HepG2 (cell line): ENCODE measurements around the gene AP4M1. TPM values are rescaled to one million over a fixed set of nuclear protein-coding genes. Genes with fewer than 3 reads are reported as not detected.

Source experiments
- ATAC-seq: fragments of 200-7000 bp; cut with Tn5 transposase; 3 replicates; pipeline ENCODE4 v1.9.1; 2020; ENCODE audit warnings: mild to moderate bottlenecking, moderate library complexity
- BruUV-seq: library from RNA; stranded (reverse); fragments of 400-500 nt; replicated peaks from 2 replicates; lab custom pipeline; 2021; lab: Mats Ljungman, UMichigan
- CTCF ChIA-PET: fragments of 300-600 bp; formaldehyde crosslinking; extraction: SDS; loops from one replicate; lab custom pipeline; 2021; ENCODE audit warnings: low total read pairs, inconsistent platforms, low intra/inter-chr PET ratio; lab: Yijun Ruan, JAX
- POLR2A ChIA-PET: fragments of 350-600 bp; sonication (Branson Sonifier 250); formaldehyde crosslinking; loops from one replicate; lab custom pipeline; 2020; ENCODE audit warnings: antibody characterized with exemption, inconsistent platforms; lab: Yijun Ruan, JAX
- DNase-seq: peaks from one replicate; pipeline ENCODE4 v3.0.0-alpha.2; 2015; ENCODE audit warnings: low spot score
- FAIRE-seq: peaks from 3 replicates; lab custom pipeline; 2011; peaks lifted over from hg19 to GRCh38; lab: Jason Lieb, UNC
- H2AFZ ChIP-seq: one replicate; pipeline ENCODE4 v1.6.1; 2011; ENCODE audit warnings: low read length, inconsistent platforms
- H3K27ac ChIP-seq: fragments of 300-600 bp; 3 replicates; pipeline ENCODE4 v1.8.0; 2011; ENCODE audit warnings: mixed run types, mild to moderate bottlenecking, mixed read lengths, low read length, inconsistent platforms; ENCODE audit not compliant: insufficient read depth; ENCODE audit errors: extremely low read length
- H3K27me3 ChIP-seq, 2 experiments: fragments of 200-600 bp in 1 of 2; 2 replicates in 1 of 2; 3 replicates in 1 of 2; pipeline versions ENCODE4 v1.6.0 to v1.8.0; 2011; ENCODE audit warnings: low read length in 2 of 2, mild to moderate bottlenecking in 2 of 2, moderate library complexity in 2 of 2, inconsistent platforms in 1 of 2; ENCODE audit not compliant: insufficient read depth in 2 of 2, control insufficient read depth in 1 of 2
- H3K36me3 ChIP-seq, 2 experiments: fragments of 200-600 bp in 1 of 2; replicated peaks in 1 of 2; 2 replicates in 1 of 2; 3 replicates in 1 of 2; pipeline versions ENCODE4 v1.5.1 to v1.8.0; 2011; ENCODE audit warnings: low read length in 2 of 2, inconsistent platforms in 1 of 2; ENCODE audit not compliant: insufficient read depth in 2 of 2, control insufficient read depth in 1 of 2
- H3K4me1 ChIP-seq: 2 replicates; pipeline ENCODE4 v1.5.1; 2012; ENCODE audit warnings: low read length, inconsistent platforms; ENCODE audit not compliant: insufficient read depth
- H3K4me2 ChIP-seq: 2 replicates; pipeline ENCODE4 v1.6.0; 2011; ENCODE audit warnings: low read depth, low read length, inconsistent platforms
- H3K4me3 ChIP-seq, 3 experiments: fragments of 200-600 bp in 1 of 3; sonication (generic), shearing (Covaris generic) in 1 of 3; replicated peaks in 1 of 3; 2 replicates each; pipeline ENCODE4 v1.5.1; 2011 to 2016; ENCODE audit warnings: low read length in 3 of 3, inconsistent platforms in 2 of 3, low read depth in 2 of 3, mild to moderate bottlenecking in 2 of 3, control low read depth in 1 of 3, mixed read lengths in 1 of 3; ENCODE audit not compliant: insufficient read depth in 1 of 3
- H3K79me2 ChIP-seq: one replicate; pipeline ENCODE4 v1.6.1; 2011; ENCODE audit warnings: low read length, inconsistent platforms; ENCODE audit not compliant: insufficient read depth
- H3K9ac ChIP-seq: 2 replicates; pipeline ENCODE4 v1.6.0; 2011; ENCODE audit warnings: mild to moderate bottlenecking, low read depth, low read length, inconsistent platforms; ENCODE audit not compliant: insufficient read depth
- H3K9me3 ChIP-seq: 2 replicates; pipeline ENCODE4 v1.5.1; 2012; ENCODE audit warnings: mild to moderate bottlenecking, low read length
- H4K20me1 ChIP-seq: 2 replicates; pipeline ENCODE4 v1.6.0; 2011; ENCODE audit warnings: inconsistent platforms, mild to moderate bottlenecking, low read length, moderate library complexity; ENCODE audit not compliant: insufficient read depth
- SMC3 ChIP-seq: IDR thresholded peaks from 2 replicates; pipeline ENCODE4 v1.6.1; 2011; ENCODE audit warnings: low read length, improper control_type of control experiment
- SP4 ChIP-seq: sonication (generic); formaldehyde crosslinking; IDR thresholded peaks from 2 replicates; pipeline ENCODE4 v1.8.1; 2023; ENCODE audit warnings: mild to moderate bottlenecking, missing genetic modification reagents
- STAG1 ChIP-seq: sonication (generic); formaldehyde crosslinking; IDR thresholded peaks from 2 replicates; pipeline ENCODE4 v1.4.0; 2020; ENCODE audit warnings: missing genetic modification reagents
- ZBTB1 ChIP-seq: sonication (generic); formaldehyde crosslinking; IDR thresholded peaks from 2 replicates; pipeline ENCODE4 v1.4.0; 2020; ENCODE audit warnings: missing genetic modification reagents, borderline replicate concordance
- ZNF121 ChIP-seq: sonication (generic); formaldehyde crosslinking; IDR thresholded peaks from 2 replicates; pipeline ENCODE4 v1.5.0; 2020; ENCODE audit warnings: mild to moderate bottlenecking, missing genetic modification reagents
- ZSCAN9 ChIP-seq: IDR thresholded peaks from 2 replicates; pipeline ENCODE4 v1.6.1; 2016; ENCODE audit warnings: borderline replicate concordance
- WGBS: methylation state at CpG from one replicate; pipeline ENCODE4 v1.1.6; 2017; ENCODE audit warnings: low lambda C conversion rate; 5-methylcytosine and 5-hydroxymethylcytosine counted together
- in situ Hi-C: cut with HindIII; loops from 2 replicates; pipeline ENCODE4 v1.10.0; 2017; ENCODE audit warnings: low pct_unique_long_range_greater_than_20kb; ENCODE audit not compliant: extremely low pct_ligation_motif_present
- intact Hi-C: fragments of 100-400 bp; cut with micrococcal nuclease; formaldehyde crosslinking; loops from one replicate; pipeline ENCODE4 v1.10.0; 2022; ENCODE audit not compliant: unreplicated experiment
- polyA plus RNA-seq, 8 experiments: library from polyadenylated mRNA; depleted of rRNA in 3 of 8; stranded (reverse) in 7 of 8; unstranded in 1 of 8; fragments of >200 nt; fragmentation: Illumina TruSeq in 4 of 8; extraction: Trizol in 4 of 8; gene quantifications; 2 replicates each; pipeline versions ENCODE4 v1.2.1 to v1.2.3, GENCODE V29; 2011 to 2016; ENCODE audit warnings: low read depth in 4 of 8, missing spikeins in 1 of 8, mixed read lengths in 1 of 8; ENCODE audit not compliant: insufficient read depth in 1 of 8
- total RNA-seq, 5 experiments: library from RNA; depleted of rRNA; stranded (reverse); fragments of >200 nt; fragmentation: Illumina TruSeq; extraction: Trizol; gene quantifications; 2 replicates each; pipeline ENCODE4 v1.2.3, GENCODE V29; 2016; ENCODE audit warnings: low read depth in 1 of 5
- TF ChIP-seq, protein P1 (sequence below): IDR thresholded peaks from 2 replicates; pipeline ENCODE4 v1.6.1; 2018; ENCODE audit warnings: missing genetic modification reagents, mild to moderate bottlenecking, missing compliant biosample characterization
- TF ChIP-seq, protein P2 (sequence below): sonication (generic); formaldehyde crosslinking; IDR thresholded peaks from 2 replicates; pipeline ENCODE4 v1.4.0; 2020; ENCODE audit warnings: low read depth, mild to moderate bottlenecking, missing genetic modification reagents
- TF ChIP-seq, protein P3 (sequence below): sonication (generic); formaldehyde crosslinking; conservative IDR thresholded peaks from 2 replicates; pipeline ENCODE4 v1.4.0; 2020; ENCODE audit warnings: missing genetic modification reagents
- TF ChIP-seq, protein P4 (sequence below): sonication (generic); formaldehyde crosslinking; IDR thresholded peaks from 2 replicates; pipeline ENCODE4 v1.4.0; 2020; ENCODE audit warnings: missing genetic modification reagents, mild to moderate bottlenecking, borderline replicate concordance
- TF ChIP-seq, protein P5 (sequence below): sonication (generic); formaldehyde crosslinking; IDR thresholded peaks from 2 replicates; pipeline ENCODE4 v1.5.0; 2020; ENCODE audit warnings: mild to moderate bottlenecking, missing genetic modification reagents, moderate library complexity
- TF ChIP-seq, protein P6 (sequence below): sonication (generic); formaldehyde crosslinking; conservative IDR thresholded peaks from 2 replicates; pipeline ENCODE4 v1.8.0; 2022; ENCODE audit warnings: mild to moderate bottlenecking, moderate library complexity, missing genetic modification reagents
- TF ChIP-seq, protein P7 (sequence below): IDR thresholded peaks from 2 replicates; pipeline ENCODE4 v1.6.1; 2012; ENCODE audit warnings: inconsistent platforms

AP4M1 gene
- total and polyA plus RNA-seq, 2 of the 13 experiments (the other 11 are each of a cell fraction or from before 2014, with no cell fraction given): 6.3 to 9.7 TPM

DNA sequence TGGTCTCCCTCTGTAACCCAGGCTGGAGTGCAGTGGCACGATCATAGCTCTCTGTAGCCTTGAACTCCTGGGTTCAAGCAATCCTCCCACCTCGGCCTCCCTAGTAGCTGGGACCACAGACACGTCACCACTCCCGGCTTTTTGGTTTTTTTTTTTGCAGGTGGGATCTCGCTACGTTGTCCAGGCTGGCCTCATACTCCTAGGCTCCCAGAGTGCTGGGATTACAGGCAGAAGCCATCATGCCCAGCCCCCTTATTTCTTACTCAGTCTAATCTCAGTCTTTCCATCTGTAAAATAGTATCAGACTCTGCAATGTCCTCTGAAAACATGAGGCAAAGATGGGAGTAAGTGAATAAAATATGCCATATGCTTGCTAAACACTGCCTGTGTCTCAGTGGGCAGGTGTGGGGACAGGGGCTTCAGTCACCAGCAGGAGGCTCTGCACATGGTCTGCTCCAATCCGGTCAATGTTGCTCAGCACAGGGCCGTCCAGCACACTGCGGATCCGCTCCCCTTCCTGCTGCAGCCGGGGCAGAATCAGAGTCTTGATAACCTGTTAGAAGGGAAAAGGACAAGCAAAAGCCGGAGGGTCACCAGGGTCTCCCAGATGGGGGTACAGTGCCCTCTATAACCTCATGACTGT, 8.2 kb downstream of the AP4M1 start:
- no peak for TF ChIP-seq ZSCAN9 (CRISPR knock-in tag)
- no peak for TF ChIP-seq SP4 (CRISPR knock-in tag)
- TF ChIP-seq, protein P1, sequence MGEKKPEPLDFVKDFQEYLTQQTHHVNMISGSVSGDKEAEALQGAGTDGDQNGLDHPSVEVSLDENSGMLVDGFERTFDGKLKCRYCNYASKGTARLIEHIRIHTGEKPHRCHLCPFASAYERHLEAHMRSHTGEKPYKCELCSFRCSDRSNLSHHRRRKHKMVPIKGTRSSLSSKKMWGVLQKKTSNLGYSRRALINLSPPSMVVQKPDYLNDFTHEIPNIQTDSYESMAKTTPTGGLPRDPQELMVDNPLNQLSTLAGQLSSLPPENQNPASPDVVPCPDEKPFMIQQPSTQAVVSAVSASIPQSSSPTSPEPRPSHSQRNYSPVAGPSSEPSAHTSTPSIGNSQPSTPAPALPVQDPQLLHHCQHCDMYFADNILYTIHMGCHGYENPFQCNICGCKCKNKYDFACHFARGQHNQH (CRISPR knock-in tag): no peak
- TF ChIP-seq, protein P2, sequence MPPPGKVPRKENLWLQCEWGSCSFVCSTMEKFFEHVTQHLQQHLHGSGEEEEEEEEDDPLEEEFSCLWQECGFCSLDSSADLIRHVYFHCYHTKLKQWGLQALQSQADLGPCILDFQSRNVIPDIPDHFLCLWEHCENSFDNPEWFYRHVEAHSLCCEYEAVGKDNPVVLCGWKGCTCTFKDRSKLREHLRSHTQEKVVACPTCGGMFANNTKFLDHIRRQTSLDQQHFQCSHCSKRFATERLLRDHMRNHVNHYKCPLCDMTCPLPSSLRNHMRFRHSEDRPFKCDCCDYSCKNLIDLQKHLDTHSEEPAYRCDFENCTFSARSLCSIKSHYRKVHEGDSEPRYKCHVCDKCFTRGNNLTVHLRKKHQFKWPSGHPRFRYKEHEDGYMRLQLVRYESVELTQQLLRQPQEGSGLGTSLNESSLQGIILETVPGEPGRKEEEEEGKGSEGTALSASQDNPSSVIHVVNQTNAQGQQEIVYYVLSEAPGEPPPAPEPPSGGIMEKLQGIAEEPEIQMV (CRISPR knock-in tag): no peak
- TF ChIP-seq ZBTB1: no peak
- TF ChIP-seq, protein P3, sequence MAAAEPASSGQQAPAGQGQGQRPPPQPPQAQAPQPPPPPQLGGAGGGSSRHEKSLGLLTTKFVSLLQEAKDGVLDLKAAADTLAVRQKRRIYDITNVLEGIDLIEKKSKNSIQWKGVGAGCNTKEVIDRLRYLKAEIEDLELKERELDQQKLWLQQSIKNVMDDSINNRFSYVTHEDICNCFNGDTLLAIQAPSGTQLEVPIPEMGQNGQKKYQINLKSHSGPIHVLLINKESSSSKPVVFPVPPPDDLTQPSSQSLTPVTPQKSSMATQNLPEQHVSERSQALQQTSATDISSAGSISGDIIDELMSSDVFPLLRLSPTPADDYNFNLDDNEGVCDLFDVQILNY (CRISPR knock-in tag): no peak
- TF ChIP-seq, protein P4, sequence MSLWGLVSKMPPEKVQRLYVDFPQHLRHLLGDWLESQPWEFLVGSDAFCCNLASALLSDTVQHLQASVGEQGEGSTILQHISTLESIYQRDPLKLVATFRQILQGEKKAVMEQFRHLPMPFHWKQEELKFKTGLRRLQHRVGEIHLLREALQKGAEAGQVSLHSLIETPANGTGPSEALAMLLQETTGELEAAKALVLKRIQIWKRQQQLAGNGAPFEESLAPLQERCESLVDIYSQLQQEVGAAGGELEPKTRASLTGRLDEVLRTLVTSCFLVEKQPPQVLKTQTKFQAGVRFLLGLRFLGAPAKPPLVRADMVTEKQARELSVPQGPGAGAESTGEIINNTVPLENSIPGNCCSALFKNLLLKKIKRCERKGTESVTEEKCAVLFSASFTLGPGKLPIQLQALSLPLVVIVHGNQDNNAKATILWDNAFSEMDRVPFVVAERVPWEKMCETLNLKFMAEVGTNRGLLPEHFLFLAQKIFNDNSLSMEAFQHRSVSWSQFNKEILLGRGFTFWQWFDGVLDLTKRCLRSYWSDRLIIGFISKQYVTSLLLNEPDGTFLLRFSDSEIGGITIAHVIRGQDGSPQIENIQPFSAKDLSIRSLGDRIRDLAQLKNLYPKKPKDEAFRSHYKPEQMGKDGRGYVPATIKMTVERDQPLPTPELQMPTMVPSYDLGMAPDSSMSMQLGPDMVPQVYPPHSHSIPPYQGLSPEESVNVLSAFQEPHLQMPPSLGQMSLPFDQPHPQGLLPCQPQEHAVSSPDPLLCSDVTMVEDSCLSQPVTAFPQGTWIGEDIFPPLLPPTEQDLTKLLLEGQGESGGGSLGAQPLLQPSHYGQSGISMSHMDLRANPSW (CRISPR knock-in tag): no peak
- TF ChIP-seq, protein P5, sequence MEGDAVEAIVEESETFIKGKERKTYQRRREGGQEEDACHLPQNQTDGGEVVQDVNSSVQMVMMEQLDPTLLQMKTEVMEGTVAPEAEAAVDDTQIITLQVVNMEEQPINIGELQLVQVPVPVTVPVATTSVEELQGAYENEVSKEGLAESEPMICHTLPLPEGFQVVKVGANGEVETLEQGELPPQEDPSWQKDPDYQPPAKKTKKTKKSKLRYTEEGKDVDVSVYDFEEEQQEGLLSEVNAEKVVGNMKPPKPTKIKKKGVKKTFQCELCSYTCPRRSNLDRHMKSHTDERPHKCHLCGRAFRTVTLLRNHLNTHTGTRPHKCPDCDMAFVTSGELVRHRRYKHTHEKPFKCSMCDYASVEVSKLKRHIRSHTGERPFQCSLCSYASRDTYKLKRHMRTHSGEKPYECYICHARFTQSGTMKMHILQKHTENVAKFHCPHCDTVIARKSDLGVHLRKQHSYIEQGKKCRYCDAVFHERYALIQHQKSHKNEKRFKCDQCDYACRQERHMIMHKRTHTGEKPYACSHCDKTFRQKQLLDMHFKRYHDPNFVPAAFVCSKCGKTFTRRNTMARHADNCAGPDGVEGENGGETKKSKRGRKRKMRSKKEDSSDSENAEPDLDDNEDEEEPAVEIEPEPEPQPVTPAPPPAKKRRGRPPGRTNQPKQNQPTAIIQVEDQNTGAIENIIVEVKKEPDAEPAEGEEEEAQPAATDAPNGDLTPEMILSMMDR (CRISPR knock-in tag): peak; percentile 38
- TF ChIP-seq, protein P6, sequence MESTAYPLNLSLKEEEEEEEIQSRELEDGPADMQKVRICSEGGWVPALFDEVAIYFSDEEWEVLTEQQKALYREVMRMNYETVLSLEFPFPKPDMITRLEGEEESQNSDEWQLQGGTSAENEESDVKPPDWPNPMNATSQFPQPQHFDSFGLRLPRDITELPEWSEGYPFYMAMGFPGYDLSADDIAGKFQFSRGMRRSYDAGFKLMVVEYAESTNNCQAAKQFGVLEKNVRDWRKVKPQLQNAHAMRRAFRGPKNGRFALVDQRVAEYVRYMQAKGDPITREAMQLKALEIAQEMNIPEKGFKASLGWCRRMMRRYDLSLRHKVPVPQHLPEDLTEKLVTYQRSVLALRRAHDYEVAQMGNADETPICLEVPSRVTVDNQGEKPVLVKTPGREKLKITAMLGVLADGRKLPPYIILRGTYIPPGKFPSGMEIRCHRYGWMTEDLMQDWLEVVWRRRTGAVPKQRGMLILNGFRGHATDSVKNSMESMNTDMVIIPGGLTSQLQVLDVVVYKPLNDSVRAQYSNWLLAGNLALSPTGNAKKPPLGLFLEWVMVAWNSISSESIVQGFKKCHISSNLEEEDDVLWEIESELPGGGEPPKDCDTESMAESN: no peak
- TF ChIP-seq SMC3: peak; percentile 42; the same call in 1 of the 2 replicates
- peak; percentile 38; the same call in 1 of the 2 replicates for TF ChIP-seq ZNF121 (CRISPR knock-in tag)
- TF ChIP-seq, protein P7, sequence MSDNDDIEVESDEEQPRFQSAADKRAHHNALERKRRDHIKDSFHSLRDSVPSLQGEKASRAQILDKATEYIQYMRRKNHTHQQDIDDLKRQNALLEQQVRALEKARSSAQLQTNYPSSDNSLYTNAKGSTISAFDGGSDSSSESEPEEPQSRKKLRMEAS: no peak
- peak; percentile 28; the same call in 1 of the 2 replicates for TF ChIP-seq STAG1 (CRISPR knock-in tag)
- H3K27me3 ChIP-seq: no peaks in the 10 kb centered on the region
- H3K79me2 ChIP-seq: no peaks in the 10 kb centered on the region
- H2AFZ ChIP-seq: no peak overlapping the region
- H3K4me3 ChIP-seq: no peak overlapping the region
- ChIA-PET CTCF (interaction anchor here (1.7 kb wide), 1 partner anchor 21 kb away, joined by 5 read pairs; no protein-coding TSS in a partner anchor), POLR2A (no interaction called here)
- WGBS: 79% methylated on average over 7 of the region's 12 CpGs
- H3K27ac ChIP-seq: no peak overlapping the region
- no peaks in the 10 kb centered on the region for H4K20me1 ChIP-seq
- FAIRE-seq (no peak), ATAC-seq (peak; percentile 74), DNase-seq (no peak)
- in situ Hi-C loops (no loop called here), intact Hi-C loops (no loop called here)
- H3K4me2 ChIP-seq: no peak overlapping the region
- peaks cover 22% of the 10 kb centered on the region for H3K4me1 ChIP-seq
- no TSS peak for BruUV-seq
- no peak overlapping the region for H3K9ac ChIP-seq
- H3K9me3 ChIP-seq: no peaks in the 10 kb centered on the region
- H3K36me3 ChIP-seq: peaks cover 10 to 36% of the 10 kb centered on the region in 2 experiments; a peak in 4 of 5 replicates
